GM12872 (cell line): ENCODE data around the gene NFATC4.

Experiments used
- TF ChIP-seq, protein P1 (sequence below): IDR thresholded peaks from 3 replicates; pipeline ENCODE4 v1.5.1; 2011; ENCODE audit warnings: low read depth, mild to moderate bottlenecking, low read length, moderate library complexity; ENCODE audit not compliant: insufficient read depth

Gene NFATC4

DNA sequence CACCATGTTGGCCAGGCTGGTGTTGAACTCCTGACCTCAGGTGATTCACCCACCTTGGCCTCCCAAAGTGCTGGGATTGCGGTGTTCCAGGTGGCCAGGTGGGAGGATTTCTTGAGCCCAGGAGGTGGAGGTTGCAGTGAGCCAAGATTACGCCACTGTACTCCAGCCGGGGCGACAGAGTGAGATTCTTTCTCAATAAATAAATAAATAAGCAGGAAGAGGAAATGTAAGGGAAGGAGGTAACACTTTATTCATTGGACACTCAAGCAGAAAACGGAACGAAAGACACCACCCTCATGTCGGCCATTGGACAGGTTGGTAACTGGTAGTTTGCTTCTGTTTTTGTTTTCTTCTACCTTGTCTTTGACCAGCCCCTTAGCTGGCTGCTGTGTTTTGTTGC, 13.0 kb upstream of the NFATC4 start:
- TF ChIP-seq, protein P1, sequence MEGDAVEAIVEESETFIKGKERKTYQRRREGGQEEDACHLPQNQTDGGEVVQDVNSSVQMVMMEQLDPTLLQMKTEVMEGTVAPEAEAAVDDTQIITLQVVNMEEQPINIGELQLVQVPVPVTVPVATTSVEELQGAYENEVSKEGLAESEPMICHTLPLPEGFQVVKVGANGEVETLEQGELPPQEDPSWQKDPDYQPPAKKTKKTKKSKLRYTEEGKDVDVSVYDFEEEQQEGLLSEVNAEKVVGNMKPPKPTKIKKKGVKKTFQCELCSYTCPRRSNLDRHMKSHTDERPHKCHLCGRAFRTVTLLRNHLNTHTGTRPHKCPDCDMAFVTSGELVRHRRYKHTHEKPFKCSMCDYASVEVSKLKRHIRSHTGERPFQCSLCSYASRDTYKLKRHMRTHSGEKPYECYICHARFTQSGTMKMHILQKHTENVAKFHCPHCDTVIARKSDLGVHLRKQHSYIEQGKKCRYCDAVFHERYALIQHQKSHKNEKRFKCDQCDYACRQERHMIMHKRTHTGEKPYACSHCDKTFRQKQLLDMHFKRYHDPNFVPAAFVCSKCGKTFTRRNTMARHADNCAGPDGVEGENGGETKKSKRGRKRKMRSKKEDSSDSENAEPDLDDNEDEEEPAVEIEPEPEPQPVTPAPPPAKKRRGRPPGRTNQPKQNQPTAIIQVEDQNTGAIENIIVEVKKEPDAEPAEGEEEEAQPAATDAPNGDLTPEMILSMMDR: no peak

- TF ChIP-seq, protein P1: no peak
Observed at GRCh38 chr14:24356208-24356607, 11.8 kb upstream of the NFATC4 start.

GRCh38 chr14:24360281-24360680, 7.7 kb upstream of the NFATC4 start:
- TF ChIP-seq, protein P1: no peak

DNA sequence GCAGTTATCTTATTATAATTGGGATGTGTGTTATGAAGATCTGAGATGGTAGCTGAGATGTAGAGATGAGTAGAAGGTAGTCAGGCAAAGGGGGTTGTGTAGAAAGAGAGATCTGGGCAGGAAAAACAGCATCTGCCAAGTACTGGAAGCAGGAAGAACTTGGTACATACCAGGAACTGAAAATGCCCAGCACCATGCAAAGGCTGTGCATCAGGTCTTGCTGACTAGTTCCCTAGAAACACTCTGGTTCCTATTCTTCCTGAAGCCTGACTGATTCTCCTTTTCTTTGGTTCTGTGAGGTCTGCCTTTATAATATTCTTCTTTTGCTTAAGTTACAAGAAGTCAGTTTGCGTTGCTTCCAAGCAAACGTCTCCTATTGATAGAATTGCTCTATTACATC, 6.7 kb upstream of the NFATC4 start:
- TF ChIP-seq, protein P1: no peak

DNA sequence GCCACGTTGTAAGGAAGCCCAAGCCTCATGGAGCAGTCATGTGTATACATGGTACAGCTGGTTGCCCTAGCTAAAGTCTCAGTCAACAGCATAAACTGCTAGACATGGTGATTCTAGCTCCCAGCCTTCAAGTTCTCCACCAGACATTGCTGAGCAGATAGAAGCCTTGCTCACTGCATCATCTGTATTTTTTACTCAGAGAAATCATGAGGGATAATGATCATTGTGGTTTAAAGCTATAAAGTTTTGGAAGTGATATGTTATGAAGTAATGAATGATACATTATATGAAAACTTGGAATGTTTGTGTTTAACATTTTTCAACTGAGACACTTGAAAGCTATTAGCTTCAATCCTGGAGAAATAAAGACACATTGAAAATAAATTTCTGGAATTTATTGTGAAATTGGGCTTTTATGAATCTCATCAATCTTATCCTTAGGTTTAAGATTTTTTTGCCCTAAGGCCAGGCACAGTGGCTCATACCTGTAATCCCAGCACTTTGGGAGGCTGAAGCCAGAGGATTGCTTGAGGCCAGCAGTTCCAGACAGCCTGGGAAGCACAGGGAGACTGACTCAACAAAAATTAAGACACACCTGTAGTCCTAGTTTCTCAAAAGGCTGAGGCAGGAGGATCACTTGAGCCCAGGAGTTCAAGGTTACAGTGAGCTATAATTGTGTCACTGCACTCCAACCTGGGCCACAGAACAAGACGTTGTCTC, 5.6 kb upstream of the NFATC4 start:
- TF ChIP-seq, protein P1: no peak

DNA sequence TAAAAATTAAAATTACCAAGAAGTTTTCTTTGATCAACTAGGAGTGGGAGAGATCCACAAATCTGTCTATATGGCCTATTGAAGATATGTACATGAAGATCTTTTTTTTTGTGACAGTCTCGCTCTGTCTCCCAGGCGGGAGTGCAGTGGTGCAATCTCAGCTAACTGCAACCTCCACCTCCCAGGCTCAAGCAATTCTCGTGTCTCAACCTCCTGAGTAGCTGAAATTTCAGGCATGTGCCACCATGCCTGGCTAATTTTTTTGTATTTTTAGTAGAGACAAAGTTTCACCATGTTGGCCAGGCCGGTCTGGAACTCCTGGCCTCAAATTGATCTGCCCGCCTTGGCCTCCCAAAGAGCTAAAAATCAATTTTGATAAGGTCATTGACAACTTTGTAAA, 4.6 kb upstream of the NFATC4 start:
- TF ChIP-seq, protein P1: no peak

- TF ChIP-seq, protein P1: no peak
Observed at GRCh38 chr14:24364841-24365240, 3.1 kb upstream of the NFATC4 start.
